HG03039 (cell line): Measurements from ENCODE around the gene ACVRL1.
"Not testable (repeated sequence)": the region's sequence is repeated elsewhere in the genome, so short reads cannot be mapped to it uniquely, and the experiment has no call there.

Experiments used
- ATAC-seq: cut with Tn5 transposase; IDR thresholded peaks from one replicate; pipeline ENCODE4 v1.9.1; 2021; ENCODE audit warnings: mild to moderate bottlenecking, moderate library complexity; ENCODE audit not compliant: unreplicated experiment

The ACVRL1 gene

GRCh38 chr12:51873251-51873994 is 33.9 kb upstream of the ACVRL1 start:
- ATAC-seq = no peak

- ATAC-seq = no peak
Observed at GRCh38 chr12:51874000-51874399, 33.3 kb upstream of the ACVRL1 start.

- no peak for ATAC-seq
Observed at GRCh38 chr12:51874486-51874885, 32.8 kb upstream of the ACVRL1 start.

- ATAC-seq = no peak
Observed at GRCh38 chr12:51879102-51879501, 28.2 kb upstream of the ACVRL1 start.

GRCh38 chr12:51883295-51883694 is 24.0 kb upstream of the ACVRL1 start:
- ATAC-seq = no peak

GRCh38 chr12:51883998-51884675 is 23.2 kb upstream of the ACVRL1 start:
- ATAC-seq = no peak

- ATAC-seq = no peak
Observed at GRCh38 chr12:51884676-51885229, 22.6 kb upstream of the ACVRL1 start.

- ATAC-seq = not testable (repeated sequence)
Observed at GRCh38 chr12:51885294-51886020, 21.8 kb upstream of the ACVRL1 start.

- ATAC-seq = no peak
Observed at GRCh38 chr12:51886021-51886710, 21.1 kb upstream of the ACVRL1 start.

GRCh38 chr12:51887476-51888315 is 19.6 kb upstream of the ACVRL1 start, which contains the start of gene ANKRD33:
Gene ANKRD33 (plus strand): TSS chr12:51888103. CDS start chr12:51888187, 84 bp downstream.
- no peak for ATAC-seq

GRCh38 chr12:51888316-51889215 is 18.7 kb upstream of the ACVRL1 start:
- ATAC-seq = no peak

- ATAC-seq = no peak
Observed at GRCh38 chr12:51889216-51890132, 17.8 kb upstream of the ACVRL1 start.

- ATAC-seq = no peak
Observed at GRCh38 chr12:51890133-51890464, 17.2 kb upstream of the ACVRL1 start.

GRCh38 chr12:51890511-51891171 is 16.7 kb upstream of the ACVRL1 start:
- ATAC-seq = no peak

GRCh38 chr12:51891843-51892242 is 15.5 kb upstream of the ACVRL1 start:
- ATAC-seq = no peak

GRCh38 chr12:51893786-51894185 is 13.5 kb upstream of the ACVRL1 start:
- ATAC-seq = no peak

GRCh38 chr12:51895378-51896135 is 11.7 kb upstream of the ACVRL1 start:
- no peak for ATAC-seq
